DOHH2 (cell line): ENCODE results near the gene KRT80.
"Not testable (repeated sequence)": the region's sequence is repeated elsewhere in the genome, so short reads cannot be mapped to it uniquely, and the experiment has no call there.

Experiments
- H3F3A ChIP-seq: fragments of 200-600 bp; sonication (generic), shearing (Covaris generic); 2 replicates; pipeline ENCODE4 v1.6.0; 2016; ENCODE audit warnings: antibody characterized with exemption, mild to moderate bottlenecking; ENCODE audit not compliant: control insufficient read depth, insufficient read depth
- H3K27ac ChIP-seq: fragments of 200-600 bp; sonication (generic); 2 replicates; pipeline ENCODE4 v1.5.1; 2014; ENCODE audit warnings: low read depth, mild to moderate bottlenecking, low read length, moderate library complexity
- H3K27me3 ChIP-seq: fragments of 200-600 bp; sonication (generic); 2 replicates; pipeline ENCODE4 v1.6.1; 2014; ENCODE audit warnings: mild to moderate bottlenecking, low read length, mixed read lengths; ENCODE audit not compliant: control insufficient read depth
- H3K36me3 ChIP-seq: fragments of 200-600 bp; sonication (generic); 2 replicates; pipeline ENCODE4 v1.6.1; 2014; ENCODE audit warnings: mild to moderate bottlenecking, low read length, moderate library complexity, mixed read lengths; ENCODE audit not compliant: control insufficient read depth
- H3K4me1 ChIP-seq: fragments of 200-600 bp; sonication (generic); 2 replicates; pipeline ENCODE4 v1.6.1; 2014; ENCODE audit warnings: mild to moderate bottlenecking, low read length, mixed read lengths; ENCODE audit not compliant: control insufficient read depth
- H3K4me2 ChIP-seq: fragments of 200-600 bp; sonication (generic); 2 replicates; pipeline ENCODE4 v1.6.0; 2014; ENCODE audit warnings: mild to moderate bottlenecking, low read length, moderate library complexity
- H3K4me3 ChIP-seq: fragments of 200-600 bp; sonication (generic); 2 replicates; pipeline ENCODE4 v1.5.1; 2014; ENCODE audit warnings: mild to moderate bottlenecking, low read length, mixed read lengths
- H3K79me2 ChIP-seq: fragments of 200-600 bp; sonication (generic); 2 replicates; pipeline ENCODE4 v1.6.1; 2014; ENCODE audit warnings: mild to moderate bottlenecking, low read length, mixed read lengths; ENCODE audit not compliant: control insufficient read depth
- H3K9me2 ChIP-seq: fragments of 200-600 bp; sonication (generic); replicated peaks from 2 replicates; pipeline ENCODE4 v1.6.1; 2014; ENCODE audit warnings: mild to moderate bottlenecking, low read length, mixed read lengths; ENCODE audit not compliant: control insufficient read depth
- H3K9me3 ChIP-seq: fragments of 200-600 bp; sonication (generic); 2 replicates; pipeline ENCODE4 v1.6.1; 2014; ENCODE audit warnings: antibody characterized with exemption, low read length, mixed read lengths; ENCODE audit not compliant: control insufficient read depth, insufficient read depth
- H4K20me1 ChIP-seq: fragments of 200-600 bp; sonication (generic); 2 replicates; pipeline ENCODE4 v1.6.0; 2014; ENCODE audit warnings: low read depth, mild to moderate bottlenecking, antibody characterized with exemption, low read length, moderate library complexity; ENCODE audit not compliant: control insufficient read depth, insufficient read depth
- CTCF ChIP-seq: fragments of 200-600 bp; sonication (generic); IDR thresholded peaks from one replicate; pipeline ENCODE4 v1.5.1; 2014; ENCODE audit warnings: antibody characterized with exemption, mild to moderate bottlenecking, low read depth, low read length; ENCODE audit not compliant: poor library complexity, severe bottlenecking
- EZH2phosphoT487 ChIP-seq: fragments of 200-600 bp; sonication (generic); IDR thresholded peaks from 2 replicates; pipeline ENCODE4 v1.6.1; 2017; ENCODE audit warnings: borderline replicate concordance, mild to moderate bottlenecking, antibody characterized with exemption, low read length, moderate library complexity, mixed read lengths

The KRT80 gene

GRCh38 chr12:52191841-52192791 lies at the start of gene KRT80:
Gene KRT80 (minus strand): TSS chr12:52192014. CDS start chr12:52191902, 112 bp downstream.
- Histone ChIP-seq H3K36me3 (no peaks in the 10 kb centered on the region), H3K4me1 (no peaks in the 10 kb centered on the region), H3K4me2 (no peak within 1 kb of the TSS), H4K20me1 (no peaks in the 10 kb centered on the region), H3K27ac (no peak within 1 kb of the TSS), H3K4me3 (no peak within 1 kb of the TSS), H3K9me2 (no peaks in the 10 kb centered on the region), H3K27me3 (0 out of 2 replicates have a peak, but pooled peaks cover 2% of the 10 kb centered on the region), H3K79me2 (no peaks in the 10 kb centered on the region), H3K9me3 (no peaks in the 10 kb centered on the region), H3F3A (no peaks in the 10 kb centered on the region)
- TF ChIP-seq EZH2phosphoT487 (no peak), CTCF (no peak)

GRCh38 chr12:52241205-52241842 lies 49.5 kb upstream of the KRT80 start:
- no peak for TF ChIP-seq EZH2phosphoT487
- Histone ChIP-seq H3K36me3 (no peaks in the 10 kb centered on the region), H3K79me2 (no peaks in the 10 kb centered on the region), H3K4me3 (no peak overlapping the region), H3K27me3 (peaks cover 2% of the 10 kb centered on the region; the same call in 1 of the 2 replicates), H3K27ac (no peak overlapping the region), H4K20me1 (no peaks in the 10 kb centered on the region), H3K9me2 (no peaks in the 10 kb centered on the region), H3K9me3 (no peaks in the 10 kb centered on the region), H3F3A (no peaks in the 10 kb centered on the region), H3K4me1 (peaks cover 8% of the 10 kb centered on the region), H3K4me2 (no peak overlapping the region)

- not testable (repeated sequence) for H3K9me2 ChIP-seq, H3K4me1 ChIP-seq, H3K4me2 ChIP-seq, H3K36me3 ChIP-seq, H3K27me3 ChIP-seq, H3F3A ChIP-seq, H4K20me1 ChIP-seq, H3K79me2 ChIP-seq, H3K27ac ChIP-seq, H3K9me3 ChIP-seq, H3K4me3 ChIP-seq
Observed at GRCh38 chr12:52240247-52240646, 48.4 kb upstream of the KRT80 start.

GRCh38 chr12:52239767-52240166 lies 48.0 kb upstream of the KRT80 start:
- TF ChIP-seq CTCF (no peak), EZH2phosphoT487 (no peak)
- H3K79me2 ChIP-seq: no peaks in the 10 kb centered on the region
- H3K9me2 ChIP-seq: no peaks in the 10 kb centered on the region
- no peak overlapping the region for H3K4me3 ChIP-seq
- H3K27ac ChIP-seq: no peak overlapping the region
- peaks cover 8% of the 10 kb centered on the region for H3K4me1 ChIP-seq
- no peaks in the 10 kb centered on the region for H3K36me3 ChIP-seq
- 0 out of 2 replicates have a peak, but pooled peaks cover 2% of the 10 kb centered on the region for H3K27me3 ChIP-seq
- H3F3A ChIP-seq: no peaks in the 10 kb centered on the region
- H3K9me3 ChIP-seq: no peaks in the 10 kb centered on the region
- no peak overlapping the region for H3K4me2 ChIP-seq
- H4K20me1 ChIP-seq: no peaks in the 10 kb centered on the region
